Measurements from ENCODE around the gene CYB561. TPM values are rescaled to one million over a fixed set of nuclear protein-coding genes. Genes with fewer than 3 reads are reported as not detected.

The CYB561 gene
- total RNA-seq, 1 experiment from 2014 or later = 16.7 TPM

DNA sequence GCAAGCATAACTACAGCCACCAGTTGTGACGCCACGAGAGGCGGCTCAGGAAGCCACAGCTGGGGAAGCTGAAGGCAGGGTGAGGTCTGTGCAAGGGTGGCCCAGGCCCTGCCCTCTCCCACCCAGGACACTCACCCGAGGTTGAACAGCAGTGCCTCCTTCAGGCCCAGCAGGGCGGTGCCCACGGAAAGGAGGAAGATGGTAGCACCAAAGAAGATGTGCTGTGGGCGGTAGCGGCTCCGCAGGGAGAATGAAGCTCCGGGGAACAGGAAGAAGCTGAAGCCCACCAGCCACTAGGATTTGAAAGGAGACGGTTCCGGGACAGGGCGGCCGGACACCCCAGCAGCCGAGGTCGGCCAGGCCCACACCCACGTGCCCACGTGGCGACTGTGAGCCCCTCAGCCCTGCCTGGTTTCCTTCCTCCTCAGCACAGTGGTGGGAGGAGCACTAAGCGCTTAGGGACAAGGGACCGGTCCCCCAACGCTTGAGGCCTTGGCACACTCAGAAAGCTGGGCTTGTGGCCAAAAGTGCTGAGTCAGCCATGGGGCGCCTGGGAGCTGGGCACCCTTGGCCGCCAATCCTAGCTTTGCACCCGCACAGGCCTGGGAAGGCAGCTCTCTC is 11.0 kb downstream of the CYB561 start:
- DNase-seq (ENCODE audit: low read depth) = peak; percentile 89

DNA sequence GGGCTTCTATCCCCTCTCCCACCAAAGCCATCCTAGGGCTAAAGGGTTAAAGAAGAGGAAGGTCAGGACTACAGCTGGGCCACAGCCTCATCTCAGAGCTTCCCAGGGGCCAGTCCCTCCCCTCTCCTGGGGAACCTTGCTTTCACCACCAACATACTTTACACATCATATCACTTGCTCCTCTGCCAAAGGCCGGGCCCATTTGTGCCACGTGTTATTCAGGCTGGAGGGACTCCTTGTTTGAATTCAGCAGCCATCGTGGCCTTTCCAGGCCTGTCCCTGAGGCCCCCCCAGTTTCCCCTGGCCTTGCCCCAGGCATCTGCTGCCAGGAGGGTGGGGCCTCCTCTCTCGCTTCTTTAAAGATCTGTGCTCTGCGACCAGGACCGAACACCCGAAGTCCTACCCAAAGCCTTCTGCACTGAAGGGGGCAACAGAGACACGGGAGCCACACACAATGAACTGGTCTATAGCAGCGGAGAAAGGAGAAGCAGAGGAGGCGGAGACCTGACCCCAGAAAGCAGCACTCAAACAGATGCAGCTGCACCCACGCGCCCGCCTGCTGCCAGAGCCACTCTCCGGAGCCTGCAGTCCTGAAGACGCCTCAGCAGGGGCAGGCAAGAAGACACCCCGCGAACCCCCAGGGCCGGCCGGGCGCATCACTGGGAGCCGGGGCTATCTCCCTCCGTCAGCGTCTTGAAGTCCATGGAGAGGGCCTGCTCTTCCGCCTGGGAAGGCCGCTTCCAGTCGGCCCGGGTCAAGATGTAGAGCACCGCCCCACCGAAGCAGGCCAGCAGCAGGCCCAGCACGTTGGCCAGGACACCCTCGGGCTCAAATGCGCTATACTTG is 12.1 kb downstream of the CYB561 start:
- DNase-seq (ENCODE audit: low read depth) = peak; percentile 91

GRCh38 chr17:63431939-63432804 is 13.9 kb downstream of the CYB561 start:
- peak; percentile 74 for DNase-seq (ENCODE audit: low read depth)

GRCh38 chr17:63431618-63431938 is 14.5 kb downstream of the CYB561 start:
- no peak for DNase-seq (ENCODE audit: low read depth)

GRCh38 chr17:63430223-63430622 is 15.9 kb downstream of the CYB561 start:
- DNase-seq (ENCODE audit: low read depth) = no peak

DNA sequence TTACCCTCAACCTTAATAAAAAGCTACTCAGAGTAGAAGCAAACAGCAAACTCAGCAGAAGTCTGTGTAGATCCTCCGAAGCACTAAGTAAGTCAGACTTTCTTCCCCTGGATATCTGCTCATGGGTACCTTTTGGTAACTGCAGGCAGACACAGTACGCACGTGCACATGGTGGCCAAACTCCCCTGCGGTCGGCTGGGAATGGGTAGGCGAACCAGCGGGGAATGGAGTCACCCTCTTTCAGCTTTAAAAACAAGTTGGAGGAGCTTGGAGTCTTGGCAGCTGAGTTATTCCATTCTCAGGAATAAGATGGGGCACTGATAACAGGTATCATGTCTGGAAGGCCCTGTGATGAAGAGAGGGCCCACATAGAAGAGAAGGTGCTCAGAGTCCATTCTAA is 16.3 kb downstream of the CYB561 start:
- DNase-seq (ENCODE audit: low read depth) = no peak

DNA sequence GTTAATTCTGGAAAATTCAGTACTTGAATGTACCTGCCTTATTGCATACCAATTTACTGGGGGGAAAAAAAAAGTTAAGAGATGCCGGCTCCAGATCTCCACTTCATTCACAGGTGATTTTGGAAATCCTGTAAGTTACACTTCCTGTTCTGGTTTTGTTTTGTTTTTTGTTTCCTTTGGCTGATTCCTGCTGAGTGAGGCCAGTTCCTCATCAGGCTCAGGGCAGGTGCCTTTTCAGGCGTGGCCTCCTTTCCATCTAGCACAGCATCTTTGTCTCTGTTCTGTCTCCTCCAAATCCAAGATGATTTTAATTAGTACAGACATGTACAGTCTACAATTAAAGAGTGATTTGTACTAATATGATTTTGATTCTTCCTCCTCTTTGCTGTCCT is 19.2 kb downstream of the CYB561 start:
- no peak for DNase-seq (ENCODE audit: low read depth)

DNA sequence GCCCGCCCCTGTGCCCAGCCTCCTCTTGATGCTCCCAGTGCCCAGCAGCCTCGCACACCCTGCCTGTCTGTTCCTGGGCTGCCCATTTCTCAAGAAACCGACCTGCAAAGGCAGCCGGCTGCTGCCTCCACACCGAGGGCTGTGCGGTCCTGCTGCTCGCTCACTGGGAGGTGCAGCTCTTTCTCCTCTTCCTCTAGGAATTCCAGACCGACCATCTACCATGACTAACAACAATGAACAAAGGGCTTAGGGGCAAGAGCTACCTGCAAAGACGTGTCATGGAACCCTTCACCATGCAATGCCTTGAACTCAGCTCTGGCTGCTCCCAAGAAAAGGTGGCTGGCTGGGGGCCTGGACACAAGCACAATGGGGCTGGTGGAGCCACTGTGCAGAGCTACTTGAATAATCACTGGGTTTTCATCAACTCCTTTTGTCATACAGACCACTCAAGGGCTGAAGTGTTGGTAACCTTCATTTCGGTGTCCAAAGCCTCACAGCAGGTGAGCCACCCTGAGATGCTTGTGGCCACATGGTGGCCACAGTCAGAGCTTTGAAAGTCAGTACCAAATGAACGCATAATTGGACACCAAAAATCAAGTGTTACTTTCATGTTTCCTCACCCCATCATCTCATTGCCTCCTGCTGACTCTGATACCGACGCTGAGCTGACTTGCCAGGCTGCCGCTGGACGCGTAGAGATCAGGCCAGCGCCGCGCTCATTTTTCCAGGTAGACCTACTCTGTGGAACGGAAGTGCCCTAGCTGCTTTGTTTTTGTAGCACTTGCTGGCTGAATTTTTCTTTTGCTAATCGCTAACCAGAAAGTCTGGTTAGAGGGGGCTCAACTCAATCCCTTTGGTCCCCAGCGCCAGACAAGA is 19.8 kb downstream of the CYB561 start:
- DNase-seq (ENCODE audit: low read depth) = no peak

DNA sequence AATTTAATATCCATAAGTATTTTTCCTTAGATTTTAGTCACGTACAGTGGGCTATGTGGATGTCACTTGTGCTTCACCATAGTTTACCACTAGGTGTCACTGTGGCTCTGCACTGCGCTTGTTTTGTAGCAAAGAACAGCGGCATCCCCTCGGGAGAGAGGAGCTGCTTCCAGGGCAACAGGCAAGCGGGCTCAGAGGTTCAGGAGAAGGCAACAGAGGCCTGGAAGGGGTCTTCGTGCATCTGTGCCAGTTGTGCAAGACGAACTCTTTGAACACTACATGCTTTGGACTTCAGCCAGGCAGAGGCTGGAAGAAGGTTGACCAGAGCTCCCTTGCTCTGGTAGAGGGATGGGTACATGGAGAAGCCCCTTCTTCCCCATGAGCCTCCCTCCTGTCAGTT is 20.6 kb downstream of the CYB561 start:
- DNase-seq (ENCODE audit: low read depth) = peak; percentile 76

DNA sequence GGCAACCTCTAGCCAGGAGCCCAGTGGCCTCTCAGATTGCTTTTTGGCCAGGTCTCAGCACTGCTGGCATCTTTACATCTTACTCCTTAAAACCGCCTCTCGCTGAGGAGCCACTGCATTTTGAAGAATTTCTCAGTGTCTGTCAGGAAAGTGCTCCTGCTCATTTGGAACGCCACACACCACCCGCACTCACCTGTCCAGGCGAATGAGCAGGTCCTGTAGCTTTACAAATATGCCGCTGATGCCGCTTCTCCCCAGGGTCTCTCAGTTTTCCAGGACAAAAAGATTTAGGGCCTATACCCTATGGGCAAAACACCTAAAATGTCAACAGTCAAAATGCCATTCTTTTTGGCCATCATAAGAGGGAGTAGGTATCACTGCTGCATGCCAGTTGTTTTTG is 22.1 kb downstream of the CYB561 start:
- no peak for DNase-seq (ENCODE audit: low read depth)

DNA sequence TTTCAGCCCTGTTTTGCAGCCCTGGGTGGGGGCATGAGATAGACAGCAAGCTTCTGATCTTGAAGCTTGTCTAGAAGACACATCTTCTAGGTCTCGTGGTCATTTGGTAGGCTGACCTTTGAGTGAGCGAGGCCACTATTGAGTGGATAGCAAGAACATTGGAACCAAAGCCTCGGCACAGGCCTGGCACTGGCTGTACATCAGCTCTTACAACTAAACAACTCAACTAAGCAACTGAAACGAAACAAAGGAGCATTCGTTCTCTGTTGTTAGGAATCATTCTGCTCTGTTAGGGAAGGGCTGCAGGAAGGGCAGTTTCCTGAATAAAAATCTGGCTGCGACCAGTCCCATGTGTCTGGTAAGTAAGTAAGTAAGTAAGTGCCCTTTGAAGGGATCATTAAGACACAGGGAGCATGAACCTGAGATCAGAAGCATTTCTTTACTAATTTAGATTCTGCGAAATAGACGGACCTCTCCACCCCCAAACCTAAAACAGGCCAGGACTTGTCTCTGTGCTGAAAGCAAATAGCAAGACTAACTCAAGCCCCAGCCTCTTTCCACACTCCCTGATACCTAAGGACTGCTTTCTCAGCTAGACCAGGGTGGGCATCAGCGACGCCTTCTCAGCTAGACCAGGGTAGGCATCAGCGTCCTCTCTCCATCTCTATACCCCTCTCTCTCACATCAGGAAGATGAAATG is 22.7 kb downstream of the CYB561 start:
- DNase-seq (ENCODE audit: low read depth) = no peak

DNA sequence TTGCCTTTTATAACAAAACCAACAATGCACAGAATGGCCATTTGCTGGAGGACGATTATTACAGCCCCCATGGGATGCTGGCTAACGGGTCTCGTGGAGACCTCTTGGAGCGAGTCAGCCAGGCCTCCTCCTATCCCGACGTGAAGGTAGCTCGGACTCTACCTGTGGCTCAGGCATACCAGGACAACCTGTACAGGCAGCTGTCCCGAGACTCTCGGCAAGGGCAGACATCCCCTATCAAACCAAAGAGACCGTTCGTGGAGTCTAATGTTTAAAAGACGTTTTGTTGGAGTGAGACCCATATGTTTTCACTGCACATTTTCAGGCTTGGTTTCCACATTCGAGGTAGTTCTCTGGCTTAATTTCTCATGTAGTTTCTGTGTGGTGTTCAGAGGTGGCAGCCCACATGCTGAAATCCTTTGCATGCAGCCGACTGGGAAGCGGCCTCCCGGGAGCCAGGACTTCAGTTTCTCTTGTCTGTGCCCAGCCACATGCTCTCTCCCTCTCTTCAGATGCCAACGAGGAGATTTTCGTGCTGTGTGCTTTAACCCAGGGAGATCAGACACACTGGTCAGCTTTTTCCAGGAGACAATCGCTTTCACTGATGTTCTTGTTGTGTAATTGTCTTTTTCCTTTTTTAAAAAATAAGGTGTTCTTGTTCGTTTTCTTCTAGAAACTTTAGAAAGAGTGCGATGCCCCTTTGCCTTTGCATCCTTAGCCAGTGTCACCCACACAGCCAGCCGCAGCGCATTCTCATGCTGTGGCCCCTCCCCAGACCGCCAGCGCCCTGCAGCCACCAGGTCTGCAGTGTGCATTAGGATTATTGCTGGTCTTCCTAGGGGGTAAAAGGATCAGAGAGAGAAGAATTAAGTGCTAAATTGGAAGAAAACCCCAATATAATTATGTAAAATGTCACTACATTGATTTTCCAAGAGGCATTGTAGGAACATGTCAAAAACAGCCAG is 24.1 kb downstream of the CYB561 start:
- no peak for DNase-seq (ENCODE audit: low read depth)

DNA sequence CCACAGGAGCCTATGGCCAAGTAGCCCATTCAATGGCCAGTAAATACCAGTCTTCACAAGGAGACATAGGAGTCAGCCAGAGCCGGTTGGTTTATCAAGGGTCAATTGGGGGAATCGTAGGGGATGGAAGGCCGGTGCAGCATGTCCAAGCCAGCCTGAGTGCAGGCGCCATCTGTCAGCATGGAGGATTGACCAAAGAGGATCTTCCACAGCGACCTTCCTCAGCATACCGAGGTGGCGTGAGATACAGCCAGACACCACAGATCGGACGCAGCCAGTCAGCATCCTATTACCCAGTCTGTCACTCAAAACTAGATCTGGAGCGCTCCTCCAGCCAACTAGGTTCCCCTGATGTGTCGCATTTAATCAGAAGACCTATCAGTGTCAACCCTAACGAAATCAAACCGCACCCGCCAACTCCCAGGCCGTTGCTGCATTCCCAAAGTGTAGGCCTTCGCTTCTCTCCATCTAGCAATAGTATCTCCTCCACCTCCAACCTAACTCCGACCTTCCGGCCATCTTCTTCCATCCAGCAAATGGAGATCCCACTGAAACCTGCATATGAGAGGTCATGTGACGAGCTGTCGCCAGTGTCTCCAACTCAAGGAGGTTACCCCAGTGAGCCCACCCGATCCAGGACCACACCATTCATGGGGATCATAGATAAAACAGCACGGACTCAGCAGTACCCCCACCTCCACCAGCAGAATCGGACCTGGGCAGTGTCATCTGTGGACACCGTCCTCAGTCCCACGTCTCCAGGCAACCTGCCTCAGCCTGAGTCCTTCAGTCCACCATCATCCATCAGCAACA is 25.0 kb downstream of the CYB561 start:
- DNase-seq (ENCODE audit: low read depth) = no peak

DNA sequence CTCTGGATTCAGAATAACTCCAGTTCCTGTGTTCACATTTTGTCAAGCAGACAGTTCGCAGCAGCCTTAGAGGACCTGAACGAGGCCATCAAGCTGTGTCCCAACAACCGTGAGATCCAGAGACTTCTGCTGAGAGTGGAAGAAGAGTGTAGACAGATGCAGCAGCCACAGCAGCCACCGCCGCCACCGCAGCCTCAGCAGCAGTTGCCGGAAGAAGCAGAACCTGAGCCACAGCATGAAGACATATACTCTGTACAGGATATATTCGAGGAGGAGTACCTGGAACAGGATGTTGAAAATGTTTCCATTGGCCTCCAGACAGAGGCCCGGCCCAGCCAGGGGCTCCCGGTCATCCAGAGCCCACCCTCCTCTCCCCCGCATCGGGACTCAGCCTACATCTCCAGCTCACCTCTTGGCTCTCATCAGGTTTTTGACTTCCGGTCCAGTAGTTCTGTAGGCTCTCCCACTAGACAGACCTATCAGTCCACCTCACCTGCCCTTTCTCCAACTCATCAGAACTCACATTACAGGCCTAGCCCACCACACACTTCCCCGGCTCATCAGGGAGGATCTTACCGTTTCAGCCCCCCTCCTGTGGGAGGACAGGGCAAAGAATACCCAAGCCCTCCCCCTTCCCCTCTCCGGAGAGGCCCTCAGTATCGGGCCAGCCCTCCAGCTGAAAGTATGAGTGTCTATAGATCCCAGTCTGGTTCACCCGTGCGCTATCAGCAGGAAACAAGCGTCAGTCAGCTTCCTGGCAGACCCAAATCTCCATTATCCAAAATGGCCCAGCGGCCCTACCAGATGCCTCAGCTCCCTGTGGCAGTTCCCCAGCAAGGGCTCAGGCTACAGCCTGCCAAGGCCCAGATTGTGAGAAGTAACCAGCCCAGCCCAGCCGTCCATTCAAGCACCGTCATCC is 25.9 kb downstream of the CYB561 start:
- no peak for DNase-seq (ENCODE audit: low read depth)

DNA sequence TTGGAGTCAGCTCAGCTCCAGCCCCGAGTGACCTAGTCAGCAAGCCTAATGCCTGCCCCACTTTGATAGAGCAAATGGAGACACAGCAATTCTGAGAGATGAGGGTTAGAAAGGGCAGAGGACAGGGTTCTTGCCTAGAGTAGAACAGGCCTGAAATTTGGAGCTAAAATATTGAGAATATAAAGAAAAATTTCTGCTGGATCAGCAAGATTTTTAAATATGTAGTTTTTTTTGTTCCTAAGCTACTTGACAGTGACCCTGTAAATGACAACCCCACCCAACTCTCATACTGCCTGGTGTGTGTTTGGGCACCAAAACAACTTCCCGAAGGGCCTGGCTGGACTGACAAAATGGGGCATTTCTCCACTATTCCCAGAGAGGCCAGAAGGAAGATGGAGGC is 26.7 kb downstream of the CYB561 start:
- no peak for DNase-seq (ENCODE audit: low read depth)

DNA sequence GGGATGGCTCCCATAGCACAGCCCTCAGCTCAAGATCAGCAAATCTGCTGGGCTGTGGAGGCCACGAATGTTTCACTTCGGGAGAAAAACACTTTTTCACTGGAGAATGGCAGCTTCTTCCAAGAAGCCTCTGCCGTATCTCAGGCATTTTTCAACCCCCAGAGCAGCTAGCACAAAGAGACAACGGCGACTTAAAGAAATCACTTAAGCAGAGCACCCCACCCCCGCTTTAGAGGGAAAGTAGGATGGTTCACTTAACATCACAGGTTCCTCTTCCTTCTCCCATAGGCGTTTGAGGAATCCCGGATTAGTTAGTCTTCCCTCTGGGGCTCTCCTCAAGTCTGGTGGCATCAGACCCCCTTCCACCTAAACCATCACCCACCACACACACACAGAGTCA is 27.6 kb downstream of the CYB561 start:
- no peak for DNase-seq (ENCODE audit: low read depth)

- DNase-seq (ENCODE audit: low read depth) = no peak
Measured at GRCh38 chr17:63414222-63414621, 31.9 kb downstream of the CYB561 start.

DNA sequence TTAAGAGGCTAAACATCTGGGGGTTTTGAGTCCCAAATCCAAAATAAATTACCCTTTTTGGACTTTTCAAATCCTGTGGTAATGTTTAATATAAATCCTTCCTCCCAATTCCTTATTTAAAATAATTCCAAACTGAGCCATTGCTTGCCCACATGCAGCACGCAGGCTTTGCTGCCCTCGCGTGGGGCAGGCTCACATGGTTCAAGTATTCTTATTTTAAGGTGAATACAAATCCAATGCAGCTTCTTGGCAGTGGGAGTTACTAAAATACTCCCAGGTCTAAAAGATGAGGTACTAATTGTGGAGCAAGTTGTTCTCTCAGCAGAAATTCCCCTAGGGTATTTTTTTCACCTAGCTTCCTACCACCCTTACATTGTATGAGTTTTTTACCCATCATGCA is 33.0 kb downstream of the CYB561 start:
- DNase-seq (ENCODE audit: low read depth) = no peak

All from Daoy (cell line).